GM12874 (cell line): ENCODE measurements around the gene FAM120B.

Experiments used
- TF ChIP-seq, protein P1 (sequence below): IDR thresholded peaks from 2 replicates; pipeline ENCODE4 v1.5.1; 2011; ENCODE audit warnings: low read depth, mild to moderate bottlenecking, control low read depth, low read length, moderate library complexity; ENCODE audit not compliant: insufficient read depth

Gene FAM120B

DNA sequence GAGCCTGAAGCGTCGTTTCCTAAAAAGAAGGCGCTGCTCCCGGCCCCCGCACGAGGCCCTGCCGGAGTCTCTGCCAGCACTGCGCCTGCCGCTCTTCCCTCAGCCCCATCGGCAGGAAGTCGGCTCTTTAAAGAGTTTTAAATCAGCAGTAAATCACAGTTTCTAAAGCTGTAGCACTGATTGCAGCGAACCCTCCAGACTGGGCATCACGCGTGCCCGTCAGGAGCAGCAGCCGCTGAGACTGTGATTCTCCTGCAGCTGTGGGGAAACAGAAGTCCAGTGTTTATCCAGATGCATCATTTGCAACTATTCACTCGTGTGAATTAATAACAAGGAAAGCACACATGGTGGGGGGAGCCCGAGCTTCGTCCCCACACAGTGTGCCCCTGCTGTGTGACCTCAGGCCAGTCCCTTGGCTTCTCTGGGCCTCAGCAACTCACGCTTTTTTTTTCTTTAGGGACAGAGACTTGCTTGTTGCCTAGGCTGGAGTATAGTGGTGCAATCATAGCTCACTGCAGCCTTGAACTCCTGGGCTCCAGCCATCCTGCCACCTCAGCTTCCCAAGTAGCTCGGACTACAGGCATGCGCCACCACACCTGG is 44.0 kb upstream of the FAM120B start:
- TF ChIP-seq, protein P1, sequence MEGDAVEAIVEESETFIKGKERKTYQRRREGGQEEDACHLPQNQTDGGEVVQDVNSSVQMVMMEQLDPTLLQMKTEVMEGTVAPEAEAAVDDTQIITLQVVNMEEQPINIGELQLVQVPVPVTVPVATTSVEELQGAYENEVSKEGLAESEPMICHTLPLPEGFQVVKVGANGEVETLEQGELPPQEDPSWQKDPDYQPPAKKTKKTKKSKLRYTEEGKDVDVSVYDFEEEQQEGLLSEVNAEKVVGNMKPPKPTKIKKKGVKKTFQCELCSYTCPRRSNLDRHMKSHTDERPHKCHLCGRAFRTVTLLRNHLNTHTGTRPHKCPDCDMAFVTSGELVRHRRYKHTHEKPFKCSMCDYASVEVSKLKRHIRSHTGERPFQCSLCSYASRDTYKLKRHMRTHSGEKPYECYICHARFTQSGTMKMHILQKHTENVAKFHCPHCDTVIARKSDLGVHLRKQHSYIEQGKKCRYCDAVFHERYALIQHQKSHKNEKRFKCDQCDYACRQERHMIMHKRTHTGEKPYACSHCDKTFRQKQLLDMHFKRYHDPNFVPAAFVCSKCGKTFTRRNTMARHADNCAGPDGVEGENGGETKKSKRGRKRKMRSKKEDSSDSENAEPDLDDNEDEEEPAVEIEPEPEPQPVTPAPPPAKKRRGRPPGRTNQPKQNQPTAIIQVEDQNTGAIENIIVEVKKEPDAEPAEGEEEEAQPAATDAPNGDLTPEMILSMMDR: no peak

DNA sequence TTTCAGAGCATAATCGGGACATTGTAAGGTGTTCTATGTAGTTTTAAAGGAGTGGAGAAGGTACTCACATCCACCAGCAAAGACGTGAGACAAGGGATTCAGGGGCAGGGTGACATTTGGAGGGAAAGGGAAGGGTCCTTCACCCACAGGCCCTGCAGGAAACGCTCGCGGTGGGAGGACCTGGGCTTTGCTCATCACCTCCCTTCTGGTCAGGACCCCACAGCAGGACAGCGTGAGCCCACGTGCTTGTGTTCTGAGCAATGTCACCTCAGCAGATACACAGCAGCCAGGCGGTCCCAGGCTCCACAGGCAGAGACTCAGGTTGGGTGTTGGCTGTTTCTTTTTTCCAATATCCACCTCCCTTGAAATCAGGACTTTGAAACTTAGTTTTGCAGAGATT is 43.1 kb upstream of the FAM120B start:
- TF ChIP-seq, protein P1: no peak

DNA sequence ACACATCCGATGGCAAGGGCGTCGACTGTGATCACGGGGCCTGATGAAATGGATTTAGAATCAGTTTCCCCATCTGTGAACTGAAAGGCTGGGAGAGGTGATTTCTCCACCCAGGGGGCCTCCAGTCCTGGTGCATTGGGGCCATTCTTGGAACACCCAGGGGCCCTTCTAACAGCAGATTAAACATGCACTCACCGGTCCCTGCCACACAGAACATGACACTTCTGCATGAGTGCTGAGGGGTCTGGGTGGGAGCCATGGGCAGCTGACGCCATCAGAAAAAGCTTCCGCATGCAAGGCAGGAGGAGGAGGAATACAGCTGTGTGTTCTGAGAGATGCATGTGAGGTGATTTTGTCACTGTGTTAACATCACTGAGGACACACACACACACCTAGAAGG is 42.5 kb upstream of the FAM120B start:
- TF ChIP-seq, protein P1: no peak

DNA sequence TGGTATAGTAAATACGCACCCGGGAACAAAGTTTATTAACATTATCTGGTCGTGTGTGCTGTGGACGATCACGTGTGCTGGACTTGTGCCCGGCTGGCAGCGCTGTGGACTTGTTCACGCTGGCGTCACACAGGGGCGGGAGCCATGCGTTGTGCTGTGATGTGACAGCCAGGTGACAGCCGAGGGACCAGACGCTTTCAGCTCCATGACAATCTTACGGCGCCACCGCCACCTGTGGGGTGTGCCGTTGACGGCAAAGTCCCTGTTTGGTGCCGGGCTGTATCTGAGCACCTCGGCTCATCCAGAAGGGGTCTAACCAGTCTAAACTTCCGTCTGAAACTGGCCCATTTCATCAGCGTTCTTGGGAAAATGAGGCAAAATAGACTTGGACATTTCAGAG is 40.9 kb upstream of the FAM120B start:
- TF ChIP-seq, protein P1: no peak

DNA sequence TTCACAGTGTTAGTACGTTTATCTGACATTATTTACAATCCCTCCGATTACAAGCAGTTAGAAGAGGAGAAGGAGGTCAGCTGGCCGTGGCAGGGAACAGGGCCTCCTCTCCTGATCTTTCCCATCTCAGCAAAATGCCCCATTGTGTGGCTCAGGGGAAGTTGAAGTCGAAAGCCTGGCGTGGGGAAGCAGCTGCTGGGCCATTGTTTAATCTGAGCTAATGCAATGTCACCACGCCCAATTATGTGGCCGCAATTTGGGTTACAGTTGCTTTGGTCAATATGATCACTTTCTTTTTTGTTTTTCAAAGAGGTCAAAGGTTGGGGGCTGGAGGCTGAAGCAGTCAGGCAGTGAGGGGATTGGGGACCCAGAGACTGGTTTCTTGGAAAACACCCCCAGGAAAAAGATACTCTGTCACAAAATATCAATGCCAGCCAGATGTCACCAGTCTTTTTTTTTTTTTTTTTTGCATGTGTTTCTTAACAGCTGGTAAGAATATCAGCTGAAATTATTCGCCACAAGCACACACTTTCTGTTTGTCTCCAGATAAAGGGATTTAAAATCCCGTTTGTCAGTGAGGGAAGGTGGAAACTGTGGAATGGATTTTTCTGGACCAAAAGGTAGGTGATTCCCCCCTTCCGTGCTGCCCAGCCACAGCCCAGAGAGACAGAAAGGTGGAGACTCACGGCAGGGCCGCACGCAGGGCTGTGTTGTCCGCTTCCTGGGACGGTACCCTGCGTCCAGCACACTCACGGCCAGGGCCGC is 40.3 kb upstream of the FAM120B start:
- TF ChIP-seq, protein P1: no peak

DNA sequence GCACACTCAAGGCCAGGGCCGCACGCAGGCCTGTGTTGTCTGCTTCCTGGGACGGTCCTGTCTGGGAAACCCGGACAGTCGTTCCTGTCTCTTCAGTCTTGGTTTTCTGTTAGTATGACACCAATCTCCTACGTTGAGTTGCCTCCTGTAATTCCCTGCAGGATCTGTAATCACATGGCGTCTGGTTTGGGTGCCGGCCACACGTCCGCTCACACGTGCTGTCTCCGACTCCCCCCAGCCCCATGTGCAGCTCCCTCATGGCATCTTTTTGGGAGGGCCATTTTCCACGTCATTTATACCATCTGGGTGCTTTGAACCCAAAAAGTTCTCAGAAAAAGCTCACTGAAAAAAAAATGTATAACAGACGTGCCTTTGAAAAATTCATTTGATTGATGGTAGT is 38.9 kb upstream of the FAM120B start:
- TF ChIP-seq, protein P1: no peak

DNA sequence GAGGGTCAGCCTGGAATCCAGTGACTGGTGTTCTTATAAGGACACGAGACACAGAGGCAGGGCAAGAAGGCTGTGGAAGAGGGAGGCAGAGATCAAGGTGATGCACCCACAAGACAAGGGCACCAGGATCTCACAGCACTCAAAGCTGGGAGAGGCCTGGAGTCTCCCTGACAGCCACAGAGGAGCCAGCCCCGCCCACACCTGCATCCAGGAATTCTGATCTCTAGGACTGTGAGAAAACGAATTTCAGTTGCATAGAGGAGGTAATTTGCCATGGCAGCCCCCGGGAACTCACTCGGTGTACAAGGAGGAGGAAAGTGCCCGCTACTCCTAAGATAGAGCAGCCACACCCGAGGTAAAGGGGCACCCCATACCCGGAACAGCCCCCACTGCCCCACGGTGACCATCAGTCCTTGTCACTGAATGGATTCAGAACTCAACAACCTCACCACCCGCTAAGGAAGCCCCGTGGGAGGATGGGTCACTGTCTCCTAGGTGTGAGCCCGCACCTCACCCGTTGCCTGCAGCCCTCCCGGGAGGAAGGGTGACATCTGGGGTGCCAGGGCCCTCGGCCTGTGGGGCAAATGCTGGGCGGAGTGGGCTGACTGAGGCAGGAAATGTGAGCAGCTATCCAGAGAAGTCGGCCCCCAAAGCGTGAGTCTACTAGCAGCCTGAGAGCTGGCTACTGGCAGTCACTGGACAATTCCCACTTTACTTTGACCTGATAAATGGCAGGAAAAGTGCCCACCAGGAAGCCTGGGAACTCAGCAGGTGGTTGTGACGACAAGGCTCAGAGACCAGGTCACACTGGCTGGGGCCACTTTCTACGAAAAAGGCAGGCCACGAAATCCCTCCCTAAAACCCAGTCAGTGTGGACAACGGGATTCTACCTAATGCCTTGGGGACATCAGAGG is 38.1 kb upstream of the FAM120B start:
- TF ChIP-seq, protein P1: no peak
